Prostate gland (tissue), 2 donors: ENCODE results near the gene FTL. TPM values are rescaled to one million over a fixed set of nuclear protein-coding genes. Genes with fewer than 3 reads are reported as not detected.

Source experiments
- DNase-seq: peaks from one replicate; pipeline ENCODE4 v3.0.0-alpha.2; 2019; ENCODE audit warnings: low spot score
- H3K27ac ChIP-seq, 2 donors: fragments of 200-600 bp; sonication (generic); 2 replicates each; pipeline ENCODE4 v1.5.1; 2017 to 2019
- H3K27me3 ChIP-seq: fragments of 200-600 bp; sonication (generic); replicated peaks from 2 replicates; pipeline ENCODE4 v1.5.1; 2019; ENCODE audit not compliant: insufficient read depth
- H3K36me3 ChIP-seq, 2 donors: fragments of 200-600 bp; sonication (generic); 1 replicate in 1 of 2; 2 replicates in 1 of 2; pipeline versions ENCODE4 v1.5.1 to v1.8.1; 2017 to 2019
- H3K4me1 ChIP-seq: fragments of 200-600 bp; sonication (generic); replicated peaks from 2 replicates; pipeline ENCODE4 v1.5.1; 2019
- H3K4me3 ChIP-seq, 2 donors: fragments of 200-600 bp; sonication (generic); 2 replicates each; pipeline ENCODE4 v1.5.1; 2017 to 2019
- H3K9me3 ChIP-seq: fragments of 200-600 bp; sonication (generic); 2 replicates; pipeline ENCODE4 v1.5.1; 2017
- CTCF ChIP-seq, 4 experiments: fragments of 200-600 bp in 2 of 4; fragments of 450-650 bp in 2 of 4; sonication (generic) in 2 of 4; IDR thresholded peaks; 1 replicate in 3 of 4; 2 replicates in 1 of 4; pipeline ENCODE4 v1.5.1; 2016 to 2019; ENCODE audit warnings: antibody characterized with exemption in 4 of 4, mild to moderate bottlenecking in 2 of 4, moderate library complexity in 2 of 4
- POLR2A ChIP-seq: fragments of 450-650 bp; IDR thresholded peaks from one replicate; pipeline ENCODE4 v1.6.1; 2016; ENCODE audit warnings: antibody characterized with exemption, mild to moderate bottlenecking
- POLR2AphosphoS5 ChIP-seq: sonication (generic); formaldehyde crosslinking; IDR thresholded peaks from one replicate; pipeline ENCODE4 v1.6.1; 2017; ENCODE audit warnings: antibody characterized with exemption
- WGBS: methylation state at CpG from one replicate; pipeline ENCODE4 v1.1.5; 2018; 5-methylcytosine and 5-hydroxymethylcytosine counted together
- intact Hi-C: fragments of 100-400 bp; cut with DNase I; formaldehyde crosslinking; loops from one replicate; pipeline ENCODE4 v1.14.2; 2022
- total RNA-seq, 2 donors: library from RNA; depleted of rRNA; stranded (reverse); fragments of >200 nt; gene quantifications; one replicate each; pipeline ENCODE4 v1.1.0, GENCODE V29; 2016

The FTL gene
- total RNA-seq, 2 donors from 2014 or later = 1,764 to 2,124 TPM

DNA sequence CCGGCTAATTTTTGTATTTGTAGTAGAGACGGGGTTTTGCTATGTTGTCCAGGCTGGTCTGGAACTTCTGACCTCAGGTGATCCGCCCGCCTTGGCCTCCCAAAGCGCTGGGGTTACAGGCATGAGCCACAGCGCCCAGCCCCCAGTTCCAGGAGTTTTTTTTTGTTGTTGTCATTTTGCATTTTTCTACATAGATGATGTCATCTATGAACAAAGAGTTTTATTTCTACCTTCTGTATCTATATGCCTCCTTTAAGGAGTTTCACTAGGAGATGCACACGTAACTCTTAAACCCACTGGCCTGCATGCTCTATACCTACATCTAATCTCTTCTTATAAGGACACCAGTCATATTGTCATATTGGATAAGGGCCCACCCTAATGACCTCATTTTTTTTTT lies 26.9 kb upstream of the FTL start:
- no peaks in the 10 kb centered on the region for H3K36me3 ChIP-seq
- intact Hi-C loops = no loop called here
- no peak overlapping the region for H3K4me3 ChIP-seq
- no peaks in the 10 kb centered on the region for H3K9me3 ChIP-seq
- H3K27ac ChIP-seq = no peak overlapping the region
- no peaks in the 10 kb centered on the region for H3K27me3 ChIP-seq
- no peaks in the 10 kb centered on the region for H3K4me1 ChIP-seq
- no peak for TF ChIP-seq POLR2AphosphoS5
- no peak for TF ChIP-seq POLR2A
- TF ChIP-seq CTCF (IDR thresholded peaks at IDR 0.05) = no peak
- 96% methylated on average over 7 of the region's 7 CpGs for WGBS
- no peak for DNase-seq

GRCh38 chr19:48940902-48941301 lies 24.2 kb upstream of the FTL start:
- Histone ChIP-seq H3K4me3 (no peak overlapping the region), H3K4me1 (no peaks in the 10 kb centered on the region), H3K36me3 (no peaks in the 10 kb centered on the region), H3K9me3 (no peaks in the 10 kb centered on the region), H3K27ac (no peak overlapping the region), H3K27me3 (no peaks in the 10 kb centered on the region)
- TF ChIP-seq CTCF (IDR thresholded peaks at IDR 0.05) (no peak), POLR2A (no peak), POLR2AphosphoS5 (no peak)
- no peak for DNase-seq
- intact Hi-C loops = no loop called here
- 96% methylated on average over 5 of the region's 5 CpGs for WGBS

DNA sequence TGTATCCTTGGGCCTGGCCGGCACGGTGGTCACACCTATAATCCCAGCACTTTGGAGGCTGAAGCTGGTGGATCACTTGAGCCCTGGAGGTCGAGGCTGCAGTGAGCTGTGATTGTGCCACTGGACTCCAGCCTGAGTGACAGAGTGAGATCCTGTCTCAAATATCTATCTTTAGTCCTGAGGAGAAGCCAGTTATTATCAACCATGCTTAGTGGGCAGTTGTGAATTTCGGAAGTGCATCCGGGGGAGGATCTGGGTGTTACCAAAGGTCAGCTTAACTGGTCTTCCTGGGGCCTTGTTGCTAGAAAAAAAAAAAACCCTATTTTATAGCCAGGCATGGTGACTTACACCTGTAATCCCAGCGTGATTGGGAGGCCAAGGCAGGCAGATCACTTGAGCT lies 22.0 kb upstream of the FTL start:
- intact Hi-C loops = no loop called here
- H3K4me1 ChIP-seq = no peaks in the 10 kb centered on the region
- no peak overlapping the region for H3K27ac ChIP-seq
- H3K27me3 ChIP-seq = no peaks in the 10 kb centered on the region
- no peak for TF ChIP-seq CTCF (IDR thresholded peaks at IDR 0.05)
- no peak for TF ChIP-seq POLR2AphosphoS5
- TF ChIP-seq POLR2A = no peak
- H3K9me3 ChIP-seq = no peaks in the 10 kb centered on the region
- no peak for DNase-seq
- 88% methylated on average over 6 of the region's 6 CpGs for WGBS
- no peak overlapping the region for H3K4me3 ChIP-seq
- no peaks in the 10 kb centered on the region for H3K36me3 ChIP-seq

- Histone ChIP-seq H3K27me3 (no peaks in the 10 kb centered on the region), H3K36me3 (no peaks in the 10 kb centered on the region), H3K9me3 (no peaks in the 10 kb centered on the region), H3K4me3 (no peak overlapping the region), H3K27ac (no peak overlapping the region), H3K4me1 (no peaks in the 10 kb centered on the region)
- intact Hi-C loops = no loop called here
- TF ChIP-seq CTCF (IDR thresholded peaks at IDR 0.05) (no peak), POLR2A (no peak), POLR2AphosphoS5 (no peak)
- WGBS = 91% methylated on average over 5 of the region's 5 CpGs
- DNase-seq = no peak
Measured at GRCh38 chr19:48945415-48945814, 19.7 kb upstream of the FTL start.

GRCh38 chr19:48945817-48946216 lies 19.3 kb upstream of the FTL start:
- intact Hi-C loops = no loop called here
- Histone ChIP-seq H3K27ac (no peak overlapping the region), H3K36me3 (no peaks in the 10 kb centered on the region), H3K27me3 (no peaks in the 10 kb centered on the region), H3K9me3 (no peaks in the 10 kb centered on the region), H3K4me1 (no peaks in the 10 kb centered on the region), H3K4me3 (no peak overlapping the region)
- TF ChIP-seq CTCF (IDR thresholded peaks at IDR 0.05) (no peak), POLR2AphosphoS5 (no peak), POLR2A (no peak)
- DNase-seq = no peak
- 89% methylated on average over 2 of the region's 2 CpGs for WGBS
